Measurements from ENCODE around the gene G0S2. TPM values are rescaled to one million over a fixed set of nuclear protein-coding genes. Genes with fewer than 3 reads are reported as not detected.

Gene G0S2
- total and polyA plus RNA-seq, 2 of the 4 experiments (the other 2 are of a cell fraction) = 0.36 to 0.53 TPM

DNA sequence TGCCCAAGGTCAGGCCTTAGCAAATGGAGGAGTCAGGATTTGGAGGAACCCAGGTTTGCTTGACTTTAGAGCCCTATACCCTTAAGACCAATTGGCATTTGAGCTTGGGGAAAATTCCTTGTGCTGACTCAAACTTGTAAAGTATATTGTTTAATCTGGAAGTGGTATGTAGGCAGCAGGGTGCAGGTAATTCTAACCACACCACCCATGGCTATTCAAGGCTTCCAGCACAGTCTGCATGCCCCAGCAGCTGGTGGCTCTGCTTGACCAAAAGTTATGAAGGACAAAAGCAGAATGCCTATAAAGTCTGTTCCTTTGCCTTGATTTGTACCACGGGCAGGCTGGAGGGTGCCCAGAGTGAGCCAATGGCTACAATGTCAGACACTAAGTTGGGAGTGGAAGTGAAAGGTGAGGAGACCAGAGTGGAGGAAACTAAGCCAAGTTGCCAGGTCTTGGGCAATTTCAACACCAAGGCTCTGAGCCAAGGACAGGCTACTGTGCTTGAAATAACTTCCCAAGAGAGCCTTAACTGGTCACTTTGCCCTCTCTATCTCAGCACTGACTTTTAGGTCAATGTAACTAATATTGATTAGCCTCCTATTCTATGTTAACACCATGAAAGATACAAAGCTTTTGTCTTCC lies 4.7 kb upstream of the G0S2 start:
- Histone ChIP-seq H3K56ac (ENCODE audit: extremely low read depth, insufficient read depth, low read length) (no peak overlapping the region), H3K14ac (replicated peaks; ENCODE audit: low read depth, low read length) (no peak overlapping the region), H4K91ac (ENCODE audit: insufficient read depth, low read depth, low read length) (no peak overlapping the region), H2BK15ac (ENCODE audit: low read depth, low read length) (no peak overlapping the region), H2AFZ (replicated peaks; ENCODE audit: low read length, poor library complexity) (no peak overlapping the region), H4K5ac (ENCODE audit: low read depth, low read length) (no peak overlapping the region), H3K27me3 (ENCODE audit: control insufficient read depth, insufficient read depth, low read length) (peaks cover 16% of the 10 kb centered on the region), H3K4ac (ENCODE audit: low read depth, low read length) (no peak overlapping the region), H4K20me1 (ENCODE audit: insufficient read depth, low read length) (no peaks in the 10 kb centered on the region), H3K4me3 (ENCODE audit: insufficient read depth, low read depth, low read length) (no peak overlapping the region), H3K4me1 (ENCODE audit: control insufficient read depth, insufficient read depth, low read length) (peaks cover 3% of the 10 kb centered on the region; the same call in 1 of the 2 replicates), H3K9me1 (ENCODE audit: insufficient read depth, low read length) (no peaks in the 10 kb centered on the region), H2AK5ac (ENCODE audit: low read depth, low read length) (no peak overlapping the region), H3K18ac (ENCODE audit: low read depth, low read length) (no peak overlapping the region), H3K4me2 (ENCODE audit: low read depth, low read length) (no peak overlapping the region), H3K23ac (ENCODE audit: low read depth, low read length) (no peak overlapping the region), H4K8ac (ENCODE audit: low read depth in 2 of 2, low read length in 2 of 2) (no peak overlapping the region), H3K27ac (ENCODE audit: insufficient read depth, low read length) (no peak overlapping the region), H2BK120ac (ENCODE audit: low read depth, low read length) (no peak overlapping the region), H3K9ac (ENCODE audit: low read depth, low read length) (no peak overlapping the region), H2BK5ac (ENCODE audit: low read depth, low read length, poor library complexity, severe bottlenecking) (no peak overlapping the region), H3K9me3 (ENCODE audit: control insufficient read depth, insufficient read depth, low read length) (0 out of 2 replicates have a peak, but pooled peaks cover 3% of the 10 kb centered on the region), H3K36me3 (ENCODE audit: control insufficient read depth, insufficient read depth, low read length) (no peaks in the 10 kb centered on the region), H2AK9ac (replicated peaks; ENCODE audit: low read depth, low read length, poor library complexity) (no peak overlapping the region), H3K79me1 (ENCODE audit: low read depth in 1 of 2, low read length in 2 of 2) (no peaks in the 10 kb centered on the region), H2BK20ac (ENCODE audit: low read depth, low read length) (no peak overlapping the region)
- CTCF ChIA-PET = no interaction called here
- dilution Hi-C loops (cut with HindIII; ENCODE audit: low sequenced_read_pairs, unreplicated experiment) = no loop called here
- TF ChIP-seq SMC3 (IDR thresholded peaks at IDR 0.05; ENCODE audit: low read depth, low read length) (no peak), CTCF (conservative IDR thresholded peaks at IDR 0.05; ENCODE audit: low read depth, low read length) (no peak), CHD1 (IDR thresholded peaks at IDR 0.05; ENCODE audit: low read depth, low read length) (no peak), BHLHE40 (IDR thresholded peaks at IDR 0.05; ENCODE audit: low read depth, low read length) (no peak), FOS (IDR thresholded peaks at IDR 0.05; ENCODE audit: low read depth, low read length) (no peak), MXI1 (IDR thresholded peaks at IDR 0.05; ENCODE audit: borderline replicate concordance, low read depth, low read length) (no peak), CEBPB (IDR thresholded peaks at IDR 0.05; ENCODE audit: low read depth, low read length) (no peak), MAFK (IDR thresholded peaks at IDR 0.05; ENCODE audit: low read depth, low read length) (no peak), RCOR1 (IDR thresholded peaks at IDR 0.05; ENCODE audit: insufficient replicate concordance, low read length) (no peak), RFX5 (IDR thresholded peaks at IDR 0.05; ENCODE audit: low read depth, low read length) (no peak), POLR2A (IDR thresholded peaks at IDR 0.05; ENCODE audit: low read depth, low read length) (no peak), NFE2L2 (IDR thresholded peaks at IDR 0.05; ENCODE audit: low read depth, low read length) (no peak)
- TF ChIP-seq, protein P1, sequence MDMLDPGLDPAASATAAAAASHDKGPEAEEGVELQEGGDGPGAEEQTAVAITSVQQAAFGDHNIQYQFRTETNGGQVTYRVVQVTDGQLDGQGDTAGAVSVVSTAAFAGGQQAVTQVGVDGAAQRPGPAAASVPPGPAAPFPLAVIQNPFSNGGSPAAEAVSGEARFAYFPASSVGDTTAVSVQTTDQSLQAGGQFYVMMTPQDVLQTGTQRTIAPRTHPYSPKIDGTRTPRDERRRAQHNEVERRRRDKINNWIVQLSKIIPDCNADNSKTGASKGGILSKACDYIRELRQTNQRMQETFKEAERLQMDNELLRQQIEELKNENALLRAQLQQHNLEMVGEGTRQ (IDR thresholded peaks at IDR 0.05; ENCODE audit: low read depth, low read length) = no peak
- TF ChIP-seq, protein P2, sequence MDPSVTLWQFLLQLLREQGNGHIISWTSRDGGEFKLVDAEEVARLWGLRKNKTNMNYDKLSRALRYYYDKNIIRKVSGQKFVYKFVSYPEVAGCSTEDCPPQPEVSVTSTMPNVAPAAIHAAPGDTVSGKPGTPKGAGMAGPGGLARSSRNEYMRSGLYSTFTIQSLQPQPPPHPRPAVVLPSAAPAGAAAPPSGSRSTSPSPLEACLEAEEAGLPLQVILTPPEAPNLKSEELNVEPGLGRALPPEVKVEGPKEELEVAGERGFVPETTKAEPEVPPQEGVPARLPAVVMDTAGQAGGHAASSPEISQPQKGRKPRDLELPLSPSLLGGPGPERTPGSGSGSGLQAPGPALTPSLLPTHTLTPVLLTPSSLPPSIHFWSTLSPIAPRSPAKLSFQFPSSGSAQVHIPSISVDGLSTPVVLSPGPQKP (IDR thresholded peaks at IDR 0.05; ENCODE audit: borderline replicate concordance, low read depth, low read length) = no peak
- 100% methylated on average over 1 of the region's 1 CpG; no CpG with 5 or more reads in 1 of the 2 experiments for whole genome bisulfite sequencing, 2 experiments (ENCODE audit: extremely low coverage in 2 of 2, insufficient read length in 1 of 2)
- ATAC-seq (ENCODE audit: low read depth) = no peak
- intact Hi-C loops (cut with micrococcal nuclease) = no loop called here
- POLR2A ChIA-PET (ENCODE audit: unreplicated experiment) = no interaction called here
- no peak for DNase-seq
- no TSS peak for BruUV-seq (replicated peaks)
- in situ Hi-C loops (cut with MboI; ENCODE audit: low sequenced_read_pairs) = no loop called here
